Chondrocyte (in vitro differentiated cells): Measurements from ENCODE around the gene NOG. TPM values are rescaled to one million over a fixed set of nuclear protein-coding genes. Genes with fewer than 3 reads are reported as not detected.

Source experiments
- DNase-seq: peaks from one replicate; pipeline ENCODE4 v3.0.0; 2021; ENCODE audit warnings: mixed read lengths, low spot score
- H3K27ac Mint-ChIP-seq: one replicate; pipeline ENCODE4 v1.8.0; 2021; ENCODE audit warnings: mild to moderate bottlenecking, moderate library complexity, mixed read lengths; ENCODE audit not compliant: unreplicated experiment
- H3K27me3 Mint-ChIP-seq: 2 replicates; pipeline ENCODE4 v1.8.0; 2021; ENCODE audit warnings: low read depth, mixed read lengths
- H3K36me3 Mint-ChIP-seq: 2 replicates; pipeline ENCODE4 v1.8.0; 2021; ENCODE audit warnings: low read depth, mixed read lengths
- H3K4me1 Mint-ChIP-seq: 2 replicates; pipeline ENCODE4 v1.8.0; 2021; ENCODE audit warnings: low read depth, mild to moderate bottlenecking, mixed read lengths
- H3K4me3 Mint-ChIP-seq: one replicate; pipeline ENCODE4 v1.8.0; 2021; ENCODE audit warnings: mild to moderate bottlenecking, moderate library complexity, mixed read lengths; ENCODE audit not compliant: unreplicated experiment
- H3K9me3 Mint-ChIP-seq: 2 replicates; pipeline ENCODE4 v1.8.0; 2021; ENCODE audit warnings: low read depth, mixed read lengths
- CTCF ChIP-seq: fragments of 200-600 bp; sonication (generic); IDR thresholded peaks from 2 replicates; pipeline ENCODE4 v1.5.0; 2021; ENCODE audit warnings: antibody characterized with exemption, mild to moderate bottlenecking, moderate library complexity
- total RNA-seq: library from RNA; stranded (reverse); gene quantifications from 3 replicates; pipeline ENCODE4 v1.2.1, GENCODE V29; 2021

The NOG gene
- total RNA-seq, 1 donor from 2014 or later = 1.4 TPM

- Mint-ChIP-seq H3K36me3 (no peaks in the 10 kb centered on the region), H3K27ac (no peak overlapping the region), H3K27me3 (peaks cover 25% of the 10 kb centered on the region), H3K9me3 (peaks cover 3% of the 10 kb centered on the region), H3K4me1 (no peaks in the 10 kb centered on the region), H3K4me3 (peak overlapping the region; percentile 26)
- no peak for DNase-seq
- no peak for TF ChIP-seq CTCF
Observed at GRCh38 chr17:56577843-56578204, 15.7 kb upstream of the NOG start.

DNA sequence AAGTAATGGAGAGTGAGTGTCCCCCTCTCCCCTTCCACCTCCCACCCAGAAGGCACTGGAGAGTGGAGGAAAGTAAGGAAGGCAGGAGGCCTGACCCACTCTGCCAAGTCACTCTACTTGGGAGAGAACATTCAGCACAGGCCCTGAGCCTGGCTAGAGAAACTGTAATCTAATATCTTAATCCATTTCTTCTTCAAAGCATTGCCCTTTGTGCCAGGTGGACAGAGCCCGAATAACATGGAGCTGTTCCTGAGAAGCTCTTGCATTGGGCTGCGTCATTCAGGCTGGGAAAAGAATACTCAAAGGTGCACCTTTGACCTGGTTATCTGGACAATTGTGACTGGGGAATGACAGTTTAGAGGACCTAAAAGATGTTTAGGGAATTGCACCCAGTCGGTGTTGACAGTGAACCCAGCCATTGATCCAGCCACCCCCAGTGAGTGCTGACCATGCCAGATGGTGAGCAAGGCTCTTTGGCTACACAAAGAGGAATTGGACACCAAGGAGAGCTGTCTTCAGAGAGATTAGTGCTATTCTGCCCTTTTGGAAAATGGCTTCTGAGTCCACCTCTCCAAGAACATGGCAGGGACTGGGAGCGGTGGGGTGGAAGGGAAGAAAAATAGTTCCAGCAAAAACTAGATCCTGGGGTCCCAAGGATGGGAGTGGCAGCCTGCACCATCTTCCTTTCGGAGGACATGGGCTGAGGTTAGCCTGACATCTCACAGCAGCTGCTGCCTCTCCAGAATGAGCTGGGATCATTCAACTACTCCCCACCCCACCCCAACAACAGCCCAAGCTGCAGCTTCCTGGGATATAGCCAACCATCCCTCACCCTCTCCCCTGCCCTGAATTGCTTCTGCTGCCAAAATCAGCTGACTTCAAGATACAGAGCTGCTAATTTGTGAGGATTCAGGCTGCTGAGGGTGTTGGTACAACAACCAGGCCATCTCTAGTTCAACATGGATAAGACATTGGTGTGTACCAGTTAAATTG is 11.6 kb upstream of the NOG start:
- no peak overlapping the region for H3K27ac Mint-ChIP-seq
- peaks cover 32% of the 10 kb centered on the region for H3K27me3 Mint-ChIP-seq
- H3K36me3 Mint-ChIP-seq = no peaks in the 10 kb centered on the region

DNA sequence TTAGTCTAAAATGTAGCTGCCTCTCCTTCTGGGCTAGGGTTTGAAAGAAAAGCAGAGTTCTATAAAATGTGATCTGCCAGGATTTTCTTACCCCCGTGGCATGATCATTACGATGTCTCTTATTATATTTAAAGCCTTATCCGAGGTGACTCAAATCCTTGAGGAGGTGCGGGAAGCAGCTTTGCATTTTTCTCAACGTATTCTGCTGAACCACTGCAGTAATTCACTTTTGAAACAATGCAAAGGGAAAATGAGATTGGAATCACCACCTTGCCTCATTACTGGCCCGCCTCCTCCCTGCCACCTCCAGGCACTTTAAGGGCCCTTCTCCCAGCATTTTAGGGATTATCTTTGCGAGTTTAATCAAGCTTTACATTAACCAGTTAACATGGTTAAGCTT is 9.7 kb upstream of the NOG start:
- peaks cover 3% of the 10 kb centered on the region for H3K9me3 Mint-ChIP-seq
- TF ChIP-seq CTCF = no peak
- no peak overlapping the region for H3K4me3 Mint-ChIP-seq
- H3K4me1 Mint-ChIP-seq = no peaks in the 10 kb centered on the region
- peaks cover 30% of the 10 kb centered on the region for H3K27me3 Mint-ChIP-seq
- H3K27ac Mint-ChIP-seq = no peak overlapping the region
- no peak for DNase-seq
- no peaks in the 10 kb centered on the region for H3K36me3 Mint-ChIP-seq

More for the DNA sequence above, 11.6 kb upstream of the NOG start:
- no peak for TF ChIP-seq CTCF
- peaks cover 3% of the 10 kb centered on the region for H3K9me3 Mint-ChIP-seq
- H3K4me3 Mint-ChIP-seq = no peak overlapping the region
- no peaks in the 10 kb centered on the region for H3K4me1 Mint-ChIP-seq
- DNase-seq = no peak

DNA sequence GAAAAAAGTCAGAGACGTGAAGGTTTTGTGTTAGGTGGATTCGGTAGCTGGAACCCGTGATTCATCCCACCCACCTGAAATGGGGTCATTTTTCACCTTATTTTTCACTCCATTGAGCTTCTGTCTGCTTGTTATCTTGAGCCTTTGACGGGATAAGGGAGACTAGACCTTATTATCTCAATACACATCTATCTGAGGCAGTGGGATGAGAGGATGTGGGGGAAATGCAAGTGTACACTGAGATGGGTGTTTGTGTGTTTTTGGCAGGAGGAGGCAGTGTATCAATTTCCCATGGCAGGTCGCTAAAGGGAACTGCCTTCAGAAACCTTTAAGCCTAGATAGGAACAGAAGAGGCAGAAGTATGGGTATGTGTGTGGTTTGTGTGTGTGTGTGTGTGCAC is 6.2 kb upstream of the NOG start:
- no peaks in the 10 kb centered on the region for H3K9me3 Mint-ChIP-seq
- no peaks in the 10 kb centered on the region for H3K36me3 Mint-ChIP-seq
- no peak for TF ChIP-seq CTCF
- no peak overlapping the region for H3K4me3 Mint-ChIP-seq
- peaks cover 1% of the 10 kb centered on the region for H3K4me1 Mint-ChIP-seq
- DNase-seq = no peak
- H3K27ac Mint-ChIP-seq = no peak overlapping the region
- peaks cover 55% of the 10 kb centered on the region for H3K27me3 Mint-ChIP-seq

DNA sequence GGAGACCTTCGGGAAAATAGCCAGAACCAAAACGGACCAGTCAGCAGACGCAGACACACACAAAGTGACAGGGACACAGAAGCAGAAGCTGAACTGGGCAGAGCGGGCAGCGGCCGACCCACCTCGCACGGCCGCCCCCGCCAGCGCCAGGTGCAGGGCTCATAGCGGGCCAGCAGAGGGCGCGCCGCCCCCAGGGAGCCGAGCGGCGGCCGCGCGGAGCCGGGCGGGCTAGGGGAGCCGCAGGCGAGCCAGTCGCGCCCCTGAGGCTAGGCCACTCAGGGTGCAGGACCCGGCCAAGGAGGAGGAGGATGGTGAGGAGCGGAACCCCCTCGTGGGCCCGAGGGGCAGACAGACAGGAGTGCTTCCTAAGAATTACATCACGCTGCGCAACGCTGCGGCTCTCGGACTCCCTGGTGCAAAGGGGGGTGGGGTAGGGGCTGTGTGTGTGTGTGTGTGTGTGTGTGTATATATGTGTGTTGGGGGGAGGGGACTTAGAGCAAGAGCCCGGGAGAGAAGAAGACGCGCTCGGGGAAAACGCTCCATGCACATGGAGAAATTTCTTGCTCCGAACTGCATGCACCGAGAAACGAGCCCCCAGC is 913 bp upstream of the NOG start:
- peaks cover 30% of the 10 kb centered on the region for H3K4me1 Mint-ChIP-seq
- H3K27me3 Mint-ChIP-seq = peaks cover 44% of the 10 kb centered on the region
- peak overlapping the region; percentile 72 for H3K4me3 Mint-ChIP-seq
- no peak overlapping the region for H3K27ac Mint-ChIP-seq
- peak; percentile 96 for TF ChIP-seq CTCF
- DNase-seq = no peak
- H3K9me3 Mint-ChIP-seq = no peaks in the 10 kb centered on the region
- H3K36me3 Mint-ChIP-seq = no peaks in the 10 kb centered on the region
